Erythroblast (primary cell): ENCODE measurements around the gene CCER1.

Experiments
- GATA1 ChIP-seq: IDR thresholded peaks from 2 replicates; pipeline ENCODE4 v1.6.1; 2011; ENCODE audit warnings: low read depth, mild to moderate bottlenecking, control low read depth, low read length, moderate library complexity
- POLR2A ChIP-seq: IDR thresholded peaks from 2 replicates; pipeline ENCODE4 v1.6.1; 2011; ENCODE audit warnings: mild to moderate bottlenecking, low read length

GRCh38 chr12:90909069-90909770 lies 45.8 kb downstream of the CCER1 start:
- no peak for TF ChIP-seq POLR2A
- TF ChIP-seq GATA1, result no peak
